HG02763 (cell line): Measurements from ENCODE around the gene IYD.
"Not testable (repeated sequence)": the region's sequence is repeated elsewhere in the genome, so short reads cannot be mapped to it uniquely, and the experiment has no call there.

Experiments
- ATAC-seq: cut with Tn5 transposase; IDR thresholded peaks from one replicate; pipeline ENCODE4 v1.9.1; 2021; ENCODE audit warnings: mild to moderate bottlenecking, moderate library complexity; ENCODE audit not compliant: unreplicated experiment

IYD gene

GRCh38 chr6:150426198-150426597, 57.4 kb downstream of the IYD start:
- no peak for ATAC-seq

GRCh38 chr6:150427037-150427602, 58.3 kb downstream of the IYD start:
- no peak for ATAC-seq

GRCh38 chr6:150427843-150428242, 59.0 kb downstream of the IYD start:
- ATAC-seq: no peak

- no peak for ATAC-seq
These were observed 62.0 kb downstream of the IYD start for GRCh38 chr6:150430815-150431214.

GRCh38 chr6:150435360-150435759, 66.5 kb downstream of the IYD start:
- no peak for ATAC-seq

GRCh38 chr6:150435832-150436231, 67.0 kb downstream of the IYD start:
- no peak for ATAC-seq

- no peak for ATAC-seq
These were observed 70.6 kb downstream of the IYD start for GRCh38 chr6:150439373-150439772.

- ATAC-seq: no peak
These were observed 74.8 kb downstream of the IYD start for GRCh38 chr6:150443621-150444020.

- no peak for ATAC-seq
These were observed 75.5 kb downstream of the IYD start for GRCh38 chr6:150444308-150444707.

GRCh38 chr6:150445486-150445885, 76.7 kb downstream of the IYD start:
- no peak for ATAC-seq

GRCh38 chr6:150448221-150448620, 79.4 kb downstream of the IYD start:
- no peak for ATAC-seq

GRCh38 chr6:150449055-150449454, 80.2 kb downstream of the IYD start:
- ATAC-seq: not testable (repeated sequence)

GRCh38 chr6:150450918-150451317, 82.1 kb downstream of the IYD start:
- ATAC-seq: no peak

GRCh38 chr6:150451807-150452427, 83.1 kb downstream of the IYD start:
- no peak for ATAC-seq

- no peak for ATAC-seq
These were observed 83.8 kb downstream of the IYD start for GRCh38 chr6:150452428-150453243.

GRCh38 chr6:150453357-150453756, 84.5 kb downstream of the IYD start:
- ATAC-seq: no peak
